Liver (tissue), 9 donors: Measurements from ENCODE around the gene TMEM221. TPM values are rescaled to one million over a fixed set of nuclear protein-coding genes. Genes with fewer than 3 reads are reported as not detected.

ENCODE experiments used
- DNase-seq: peaks from one replicate; pipeline ENCODE4 v3.0.0-alpha.2; 2017; ENCODE audit warnings: low spot score
- H3K27ac ChIP-seq, 2 donors: one replicate each; pipeline ENCODE4 v1.7.0; 2013; ENCODE audit warnings: inconsistent platforms in 2 of 2, low read length in 2 of 2, control low read depth in 1 of 2, low read depth in 1 of 2, mild to moderate bottlenecking in 1 of 2
- H3K27me3 ChIP-seq, 4 donors: one replicate each; pipeline versions ENCODE4 v1.6.1 to v1.7.0; 2013; ENCODE audit warnings: low read length in 3 of 4, inconsistent platforms in 1 of 4, mild to moderate bottlenecking in 1 of 4, moderate library complexity in 1 of 4; ENCODE audit not compliant: control insufficient read depth in 4 of 4, insufficient read depth in 4 of 4
- H3K36me3 ChIP-seq, 4 donors: one replicate each; pipeline versions ENCODE4 v1.6.1 to v1.7.0; 2013; ENCODE audit warnings: low read length in 3 of 4, mild to moderate bottlenecking in 3 of 4, low read depth in 1 of 4, moderate library complexity in 1 of 4; ENCODE audit not compliant: control insufficient read depth in 4 of 4, insufficient read depth in 3 of 4
- H3K4me1 ChIP-seq, 4 donors: one replicate each; pipeline versions ENCODE4 v1.6.1 to v1.7.0; 2013; ENCODE audit warnings: low read length in 3 of 4, mild to moderate bottlenecking in 3 of 4, moderate library complexity in 1 of 4; ENCODE audit not compliant: control insufficient read depth in 4 of 4, insufficient read depth in 4 of 4
- H3K4me3 ChIP-seq, 3 donors: one replicate each; pipeline versions ENCODE4 v1.6.1 to v1.7.0; 2013; ENCODE audit warnings: low read length in 3 of 3, control low read depth in 1 of 3, low read depth in 1 of 3, mild to moderate bottlenecking in 1 of 3
- H3K9ac ChIP-seq, 2 donors: one replicate each; pipeline ENCODE4 v1.7.0; 2013; ENCODE audit warnings: low read length in 2 of 2, mild to moderate bottlenecking in 2 of 2, moderate library complexity in 2 of 2, control low read depth in 1 of 2, low read depth in 1 of 2
- H3K9me3 ChIP-seq, 4 donors: one replicate each; pipeline versions ENCODE4 v1.6.1 to v1.7.0; 2013; ENCODE audit warnings: low read length in 3 of 4; ENCODE audit not compliant: control insufficient read depth in 4 of 4
- ATF3 ChIP-seq: IDR thresholded peaks from 2 replicates; pipeline ENCODE4 v1.6.1; 2016; ENCODE audit warnings: antibody characterized with exemption
- CTCF ChIP-seq: fragments of 150-350 bp; IDR thresholded peaks from 2 replicates; pipeline ENCODE4 v1.5.1; 2017; ENCODE audit warnings: improper control_type of control experiment, low read depth, low read length; ENCODE audit not compliant: missing input control
- EGR1 ChIP-seq, 2 donors: IDR thresholded peaks; 2 replicates each; pipeline ENCODE4 v1.6.1; 2016 to 2018; ENCODE audit warnings: antibody characterized with exemption in 2 of 2, low read depth in 2 of 2
- FOXA1 ChIP-seq: IDR thresholded peaks from 2 replicates; pipeline ENCODE4 v1.6.1; 2016; ENCODE audit warnings: antibody characterized with exemption
- FOXA2 ChIP-seq: IDR thresholded peaks from 2 replicates; pipeline ENCODE4 v1.6.1; 2016; ENCODE audit warnings: antibody characterized with exemption
- HNF4A ChIP-seq, 2 donors: conservative IDR thresholded peaks; 2 replicates each; pipeline ENCODE4 v1.6.1; 2016; ENCODE audit warnings: antibody characterized with exemption in 2 of 2, mild to moderate bottlenecking in 2 of 2
- HNF4G ChIP-seq: IDR thresholded peaks from 2 replicates; pipeline ENCODE4 v1.6.1; 2016; ENCODE audit warnings: antibody characterized with exemption
- JUND ChIP-seq, 2 donors: IDR thresholded peaks; 2 replicates each; pipeline ENCODE4 v1.6.1; 2016; ENCODE audit warnings: antibody characterized with exemption in 2 of 2
- MAX ChIP-seq: IDR thresholded peaks from 2 replicates; pipeline ENCODE4 v1.6.1; 2016; ENCODE audit warnings: antibody characterized with exemption
- RAD21 ChIP-seq, 2 donors: IDR thresholded peaks; 2 replicates each; pipeline ENCODE4 v1.6.1; 2016; ENCODE audit warnings: antibody characterized with exemption in 2 of 2, mild to moderate bottlenecking in 2 of 2
- REST ChIP-seq: IDR thresholded peaks from 2 replicates; pipeline ENCODE4 v1.6.1; 2016; ENCODE audit warnings: antibody characterized with exemption, mild to moderate bottlenecking
- RXRA ChIP-seq, 2 donors: IDR thresholded peaks; 2 replicates each; pipeline ENCODE4 v1.6.1; 2017 to 2018; ENCODE audit warnings: antibody characterized with exemption in 2 of 2, mild to moderate bottlenecking in 1 of 2
- SP1 ChIP-seq: IDR thresholded peaks from 2 replicates; pipeline ENCODE4 v1.6.1; 2018; ENCODE audit warnings: antibody characterized with exemption, mild to moderate bottlenecking
- TAF1 ChIP-seq: conservative IDR thresholded peaks from 2 replicates; pipeline ENCODE4 v1.6.1; 2016; ENCODE audit warnings: antibody characterized with exemption, mild to moderate bottlenecking
- YY1 ChIP-seq: IDR thresholded peaks from 2 replicates; pipeline ENCODE4 v1.6.1; 2016; ENCODE audit warnings: antibody characterized with exemption, mild to moderate bottlenecking
- ZBTB33 ChIP-seq: IDR thresholded peaks from 2 replicates; pipeline ENCODE4 v1.6.1; 2016; ENCODE audit warnings: antibody characterized with exemption
- WGBS: extraction: QIAGEN DNeasy Blood & Tissue Kit; methylation state at CpG from one replicate; pipeline ENCODE4 v1.1.7; 2013; 5-methylcytosine and 5-hydroxymethylcytosine counted together
- polyA plus RNA-seq, 2 donors: library from polyadenylated mRNA; stranded (reverse) in 1 of 2; unstranded in 1 of 2; fragments of 200-250 nt in 1 of 2; fragments of >200 nt in 1 of 2; fragmentation: Nextera tagmentation in 1 of 2; extraction: Ambion mirVana in 1 of 2; gene quantifications; one replicate each; pipeline versions ENCODE4 v1.2.1 to v1.2.3, GENCODE V29; 2013 to 2015
- total RNA-seq, 2 donors: library from RNA; depleted of rRNA; stranded (reverse); fragments of >200 nt; gene quantifications; one replicate each; pipeline ENCODE4 v1.2.3, GENCODE V29; 2014
- donor health status: healthy.
- donor health status: healthy.
- donor health status: healthy.
- donor health status: healthy.
- donor health status: healthy.

TMEM221 gene
- total and polyA plus RNA-seq, 4 donors: 0.06 to 0.15 (median 0.11) TPM

- Histone ChIP-seq H3K4me3 (no peak overlapping the region), H3K9me3 (no peaks in the 10 kb centered on the region), H3K36me3 (no peaks in the 10 kb centered on the region), H3K27ac (no peak overlapping the region), H3K9ac (no peak overlapping the region), H3K27me3 (no peaks in the 10 kb centered on the region), H3K4me1 (peaks cover 5 to 14% (median 11%) of the 10 kb centered on the region in 4 donors)
- TF ChIP-seq JUND (IDR thresholded peaks at IDR 0.05): no peak
- TF ChIP-seq FOXA1: no peak
- TF ChIP-seq EGR1 (IDR thresholded peaks at IDR 0.05; ENCODE audit: low read depth in 2 of 2): no peak
- TF ChIP-seq ATF3: no peak
- no peak for TF ChIP-seq MAX
- TF ChIP-seq HNF4A (conservative IDR thresholded peaks at IDR 0.05): no peak
- TF ChIP-seq SP1: no peak
- no peak for TF ChIP-seq RXRA (IDR thresholded peaks at IDR 0.05)
- TF ChIP-seq CTCF: no peak
- 84% methylated on average over 9 of the region's 9 CpGs for WGBS
- no peak for DNase-seq
Measured at GRCh38 chr19:17473041-17473440, 24.6 kb upstream of the TMEM221 start.

GRCh38 chr19:17471410-17472125 lies 23.1 kb upstream of the TMEM221 start:
- WGBS: 76% methylated on average over 12 of the region's 12 CpGs
- Histone ChIP-seq H3K27me3 (no peaks in the 10 kb centered on the region), H3K9ac (no peak overlapping the region), H3K4me3 (peak overlapping the region in 1 of 3 donors; percentile 93), H3K27ac (no peak overlapping the region), H3K4me1 (peaks cover 5 to 14% (median 11%) of the 10 kb centered on the region in 4 donors), H3K9me3 (no peaks in the 10 kb centered on the region), H3K36me3 (no peaks in the 10 kb centered on the region)
- TF ChIP-seq ZBTB33: no peak
- TF ChIP-seq HNF4A (conservative IDR thresholded peaks at IDR 0.05): no peak
- no peak for TF ChIP-seq EGR1 (IDR thresholded peaks at IDR 0.05; ENCODE audit: low read depth in 2 of 2)
- no peak for TF ChIP-seq MAX
- TF ChIP-seq RAD21 (IDR thresholded peaks at IDR 0.05): no peak
- TF ChIP-seq SP1: no peak
- TF ChIP-seq YY1: no peak
- no peak for TF ChIP-seq HNF4G
- TF ChIP-seq FOXA2: no peak
- TF ChIP-seq RXRA (IDR thresholded peaks at IDR 0.05): no peak
- no peak for TF ChIP-seq JUND (IDR thresholded peaks at IDR 0.05)
- no peak for TF ChIP-seq REST
- TF ChIP-seq TAF1: no peak
- TF ChIP-seq CTCF: no peak
- no peak for TF ChIP-seq ATF3
- TF ChIP-seq FOXA1: no peak
- no peak for DNase-seq
